ENCODE measurements around the gene HACD3. TPM values are rescaled to one million over a fixed set of nuclear protein-coding genes. Genes with fewer than 3 reads are reported as not detected.

HACD3 gene
- total and polyA plus RNA-seq, 2 donors (not counting 1 experiment from before 2014, with no cell fraction given), result 4.5 to 18.8 TPM

- Histone ChIP-seq H4K20me1 (ENCODE audit: control insufficient read depth, insufficient read depth, low read length, poor library complexity, severe bottlenecking) (no peaks in the 10 kb centered on the region), H3K36me3 (replicated peaks in 1 of 2; ENCODE audit: control extremely low read depth in 1 of 2, control insufficient read depth in 1 of 2, extremely low read depth in 1 of 2, insufficient read depth in 2 of 2, low read length in 1 of 2) (peaks cover 18 to 35% of the 10 kb centered on the region in 2 experiments), H3K79me2 (ENCODE audit: control insufficient read depth, insufficient read depth, low read length) (no peaks in the 10 kb centered on the region), H3K9me3 (ENCODE audit: control extremely low read depth in 1 of 3, control insufficient read depth in 2 of 3, insufficient read depth in 1 of 3, low read length in 2 of 3) (no peaks in the 10 kb centered on the region), H3K27me3 (replicated peaks in 1 of 4; ENCODE audit: control extremely low read depth in 1 of 4, control insufficient read depth in 3 of 4, insufficient read depth in 4 of 4, low read length in 3 of 4) (no peaks in the 10 kb centered on the region), H3K27ac (ENCODE audit: low read length in 2 of 2) (no peak overlapping the region), H3K9ac (ENCODE audit: low read length) (no peak overlapping the region), H2AFZ (ENCODE audit: insufficient read depth, low read depth, low read length, poor library complexity, severe bottlenecking) (no peak overlapping the region), H3K4me1 (ENCODE audit: control insufficient read depth in 2 of 2, insufficient read depth in 2 of 2, low read length in 2 of 2) (no peaks in the 10 kb centered on the region), H3K4me2 (replicated peaks; ENCODE audit: low read depth, low read length, poor library complexity, severe bottlenecking) (no peak overlapping the region), H3K4me3 (ENCODE audit: control extremely low read depth in 1 of 5, extremely low read depth in 1 of 5, insufficient read depth in 1 of 5, low read depth in 2 of 5, low read length in 4 of 5) (no peak overlapping the region)
- POLR2A ChIA-PET, result no interaction called here
- Mint-ChIP-seq H3K9me3 (ENCODE audit: insufficient read depth) (no peaks in the 10 kb centered on the region), H3K4me3 (no peak overlapping the region), H3K27ac (no peak overlapping the region), H3K4me1 (no peaks in the 10 kb centered on the region), H3K27me3 (no peaks in the 10 kb centered on the region)
- CTCF ChIA-PET, result no interaction called here
- ATAC-seq (ENCODE audit: low read depth) (no peak), DNase-seq (no peak)
- intact Hi-C loops (cut with micrococcal nuclease), result no loop called here
- 100% methylated on average over 3 of the region's 5 CpGs for WGBS (ENCODE audit: insufficient coverage)
- TF ChIP-seq CTCF (IDR thresholded peaks at IDR 0.05) (no peak), EZH2 (IDR thresholded peaks at IDR 0.05; ENCODE audit: borderline replicate concordance, insufficient read depth, low read depth, low read length, poor library complexity, severe bottlenecking) (no peak)
Observed at GRCh38 chr15:65558336-65558735, 28.1 kb downstream of the HACD3 start.

GRCh38 chr15:65558997-65559760, 28.9 kb downstream of the HACD3 start:
- POLR2A ChIA-PET, result no interaction called here
- H3K27me3 ChIP-seq (replicated peaks in 1 of 4; ENCODE audit: control extremely low read depth in 1 of 4, control insufficient read depth in 3 of 4, insufficient read depth in 4 of 4, low read length in 3 of 4), result no peaks in the 10 kb centered on the region
- no peak overlapping the region for H3K27ac Mint-ChIP-seq

More at GRCh38 chr15:65558997-65559760, 28.9 kb downstream of the HACD3 start:
- H3K27ac ChIP-seq (ENCODE audit: low read length in 2 of 2), result no peak overlapping the region
- no peaks in the 10 kb centered on the region for H4K20me1 ChIP-seq (ENCODE audit: control insufficient read depth, insufficient read depth, low read length, poor library complexity, severe bottlenecking)
- WGBS (ENCODE audit: insufficient coverage), result 100% methylated on average over 4 of the region's 6 CpGs
- no peak overlapping the region for H3K4me3 ChIP-seq (ENCODE audit: control extremely low read depth in 1 of 5, extremely low read depth in 1 of 5, insufficient read depth in 1 of 5, low read depth in 2 of 5, low read length in 4 of 5)
- no peak overlapping the region for H3K4me2 ChIP-seq (replicated peaks; ENCODE audit: low read depth, low read length, poor library complexity, severe bottlenecking)
- Mint-ChIP-seq H3K4me1 (no peaks in the 10 kb centered on the region), H3K27me3 (no peaks in the 10 kb centered on the region), H3K4me3 (no peak overlapping the region), H3K9me3 (ENCODE audit: insufficient read depth) (no peaks in the 10 kb centered on the region)
- CTCF ChIA-PET, result interaction anchor here (1.1 kb wide), 1 partner anchor 9 kb away, joined by 4 read pairs; no protein-coding TSS in a partner anchor
- TF ChIP-seq CTCF (IDR thresholded peaks at IDR 0.05) (no peak), EZH2 (IDR thresholded peaks at IDR 0.05; ENCODE audit: borderline replicate concordance, insufficient read depth, low read depth, low read length, poor library complexity, severe bottlenecking) (no peak)
- H3K9ac ChIP-seq (ENCODE audit: low read length), result no peak overlapping the region
- intact Hi-C loops (cut with micrococcal nuclease), result no loop called here
- no peak overlapping the region for H2AFZ ChIP-seq (ENCODE audit: insufficient read depth, low read depth, low read length, poor library complexity, severe bottlenecking)
- peaks cover 15 to 36% of the 10 kb centered on the region in 2 experiments for H3K36me3 ChIP-seq (replicated peaks in 1 of 2; ENCODE audit: control extremely low read depth in 1 of 2, control insufficient read depth in 1 of 2, extremely low read depth in 1 of 2, insufficient read depth in 2 of 2, low read length in 1 of 2)
- H3K79me2 ChIP-seq (ENCODE audit: control insufficient read depth, insufficient read depth, low read length), result no peaks in the 10 kb centered on the region
- H3K4me1 ChIP-seq (ENCODE audit: control insufficient read depth in 2 of 2, insufficient read depth in 2 of 2, low read length in 2 of 2), result no peaks in the 10 kb centered on the region
- no peak for DNase-seq
- no peak for ATAC-seq (ENCODE audit: low read depth)
- no peaks in the 10 kb centered on the region for H3K9me3 ChIP-seq (ENCODE audit: control extremely low read depth in 1 of 3, control insufficient read depth in 2 of 3, insufficient read depth in 1 of 3, low read length in 2 of 3)

Measured in B cell (primary cell).